GM12865 (cell line): ENCODE data around the gene PIEZO2.
"Not testable (repeated sequence)": the region's sequence is repeated elsewhere in the genome, so short reads cannot be mapped to it uniquely, and the experiment has no call there.

ENCODE experiments used
- DNase-seq: peaks from one replicate; pipeline ENCODE4 v3.0.0; 2010; ENCODE audit warnings: low read depth
- H3K4me3 ChIP-seq: 2 replicates; pipeline ENCODE4 v1.5.1; 2011; ENCODE audit warnings: mild to moderate bottlenecking, low read depth, low read length, control low read depth
- CTCF ChIP-seq: IDR thresholded peaks from 2 replicates; pipeline ENCODE4 v1.5.1; 2011; ENCODE audit warnings: low read length, control low read depth, low read depth, inconsistent platforms; ENCODE audit not compliant: insufficient read depth; ENCODE audit errors: missing control alignments

The PIEZO2 gene

DNA sequence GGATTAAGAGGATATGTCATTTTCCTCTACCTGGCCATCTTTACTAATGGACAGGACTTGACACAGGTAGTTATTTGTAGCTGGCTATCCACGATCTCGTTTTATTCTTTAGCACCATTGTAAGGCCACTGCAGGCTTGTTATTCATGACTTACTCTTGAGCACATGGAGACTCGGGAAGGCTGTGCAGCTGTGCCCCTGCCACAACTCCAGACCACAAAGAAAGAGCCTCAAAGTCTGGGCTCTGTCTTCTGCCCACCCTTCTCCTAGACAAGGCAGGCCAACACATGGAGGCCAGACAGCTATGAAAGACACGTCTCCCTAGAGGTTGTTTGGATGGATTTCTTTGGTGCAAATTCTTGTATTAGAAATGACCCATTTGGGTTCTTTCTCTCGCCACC lies 489.8 kb downstream of the PIEZO2 start:
- TF ChIP-seq CTCF = no peak
- no peak for DNase-seq

GRCh38 chr18:10659000-10659399 lies 490.4 kb downstream of the PIEZO2 start:
- TF ChIP-seq CTCF = no peak
- no peak for DNase-seq
- no peak overlapping the region for H3K4me3 ChIP-seq

More for the DNA sequence above, 489.8 kb downstream of the PIEZO2 start:
- no peak overlapping the region for H3K4me3 ChIP-seq

DNA sequence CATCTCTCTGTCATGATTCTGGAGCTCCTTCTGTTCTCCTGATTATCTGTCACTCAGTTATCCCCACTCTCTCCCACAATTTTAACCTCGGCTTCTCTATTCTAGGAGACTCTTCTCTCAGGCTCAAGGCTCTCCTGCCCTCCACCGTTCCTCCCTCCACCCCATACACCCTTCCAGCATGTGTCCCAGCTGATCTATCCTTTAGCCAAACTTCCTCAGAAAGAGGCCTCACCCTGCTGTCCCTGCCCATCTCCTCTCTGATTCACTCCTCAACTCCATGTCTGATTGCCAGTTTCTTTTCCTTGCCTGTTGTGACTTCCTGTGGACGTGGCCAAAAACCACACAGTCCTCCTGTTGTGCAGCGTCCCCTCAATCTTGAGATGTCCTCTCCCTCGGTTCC lies 505.4 kb downstream of the PIEZO2 start:
- not testable (repeated sequence) for H3K4me3 ChIP-seq, DNase-seq

DNA sequence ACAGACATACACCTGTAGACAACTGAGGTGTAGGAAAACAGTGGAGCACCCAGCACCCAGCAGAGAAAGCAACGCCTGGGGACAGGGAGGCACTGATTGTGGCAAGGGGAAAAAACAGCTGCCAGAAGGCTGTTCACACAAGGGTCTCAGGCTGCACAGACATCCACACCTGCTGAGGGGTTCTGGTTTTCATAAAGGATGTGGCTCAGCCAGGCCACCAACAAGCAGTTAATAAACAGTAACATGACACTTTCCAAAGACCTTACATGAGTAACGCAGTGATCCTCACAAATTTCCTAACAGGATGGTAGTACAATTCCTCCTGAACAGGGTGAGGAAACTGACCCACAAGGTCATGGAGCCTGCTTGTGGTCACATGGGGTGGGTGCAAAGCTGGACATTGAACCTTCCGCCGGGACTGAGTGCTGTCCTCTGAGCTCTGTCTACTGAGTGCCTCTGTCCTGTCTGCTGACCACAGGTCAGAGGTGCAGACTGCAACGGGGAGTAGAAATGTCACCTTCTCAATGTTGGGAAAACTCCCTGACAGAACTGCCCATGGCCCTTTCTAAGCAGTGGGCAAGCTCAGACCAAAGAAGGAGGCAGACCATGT lies 506.3 kb downstream of the PIEZO2 start:
- not testable (repeated sequence) for H3K4me3 ChIP-seq, DNase-seq

DNA sequence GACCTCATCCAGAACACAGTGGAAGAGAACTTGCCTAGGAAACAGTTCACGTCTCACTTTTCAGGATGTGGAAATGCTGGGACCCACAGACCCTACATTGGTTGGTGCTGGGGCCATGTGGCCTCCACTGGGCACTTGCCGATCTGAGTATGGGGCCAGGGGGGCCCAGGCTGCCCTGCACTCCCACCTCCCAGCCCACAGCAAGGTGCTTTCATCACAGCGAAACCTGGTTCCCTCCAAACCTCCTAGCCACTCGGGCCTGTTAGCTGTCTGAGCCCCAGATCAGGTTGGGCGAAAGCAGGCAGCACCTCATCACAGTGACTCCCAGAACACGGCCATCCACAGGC lies 510.9 kb downstream of the PIEZO2 start:
- H3K4me3 ChIP-seq, DNase-seq: not testable (repeated sequence)

GRCh38 chr18:10637858-10638538 lies 511.4 kb downstream of the PIEZO2 start:
- not testable (repeated sequence) for H3K4me3 ChIP-seq, DNase-seq

GRCh38 chr18:10629076-10629475 lies 520.3 kb downstream of the PIEZO2 start:
- DNase-seq = peak; percentile 80

DNA sequence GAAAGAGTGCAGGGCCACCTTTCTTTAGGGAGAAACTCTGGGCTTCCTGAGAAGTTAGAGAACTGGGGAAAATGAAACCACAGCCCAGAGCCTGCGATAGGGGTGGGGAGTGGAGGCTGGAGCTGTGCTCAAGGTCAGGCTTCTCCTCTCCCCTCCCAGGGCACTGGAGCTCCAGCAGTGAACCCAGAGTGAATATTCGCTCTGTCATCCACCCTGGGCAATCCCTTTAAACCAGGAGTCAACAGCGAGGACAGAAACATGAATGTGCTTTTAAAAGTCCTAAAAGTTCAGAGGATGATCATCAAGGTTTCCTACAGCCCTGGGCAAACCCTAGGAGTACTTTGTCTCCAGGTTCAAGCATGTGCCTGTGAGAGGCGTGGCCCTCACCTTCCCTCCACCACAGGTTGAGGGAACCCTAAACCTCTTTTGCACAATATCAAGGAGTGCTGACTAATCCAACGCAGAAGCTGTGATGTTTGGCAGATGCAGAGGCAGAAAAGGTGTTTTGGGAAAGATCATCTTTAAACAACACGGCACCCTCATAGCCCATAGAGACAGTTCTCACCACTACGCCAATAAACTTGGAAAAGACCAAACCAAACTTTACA lies 522.7 kb downstream of the PIEZO2 start:
- not testable (repeated sequence) for DNase-seq
- H3K4me3 ChIP-seq = peak overlapping the region; percentile 18; the same call in 1 of the 2 replicates

More at GRCh38 chr18:10629076-10629475, 520.3 kb downstream of the PIEZO2 start:
- peak overlapping the region; percentile 37 for H3K4me3 ChIP-seq

- DNase-seq, H3K4me3 ChIP-seq: not testable (repeated sequence)
Observed at GRCh38 chr18:10623606-10624005, 525.8 kb downstream of the PIEZO2 start.

DNA sequence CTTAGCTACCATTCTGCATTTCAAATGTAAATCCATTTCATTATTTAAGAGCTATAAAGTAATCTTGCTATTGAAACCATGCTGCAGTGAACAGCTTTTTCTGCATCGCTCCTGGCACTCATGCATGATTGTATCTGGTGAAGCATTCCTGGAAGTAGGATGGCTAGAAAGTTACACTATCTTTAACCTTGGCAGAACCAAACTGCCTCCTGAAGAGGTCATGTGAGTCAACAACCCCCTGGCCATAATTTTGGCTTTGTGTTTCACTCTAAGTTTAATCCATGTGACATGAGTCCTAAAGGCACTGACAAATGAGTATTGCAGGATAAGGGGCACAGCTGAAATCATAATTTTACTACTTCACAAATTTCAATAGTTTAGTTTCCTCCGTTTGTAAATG lies 526.4 kb downstream of the PIEZO2 start:
- not testable (repeated sequence) for DNase-seq, H3K4me3 ChIP-seq

DNA sequence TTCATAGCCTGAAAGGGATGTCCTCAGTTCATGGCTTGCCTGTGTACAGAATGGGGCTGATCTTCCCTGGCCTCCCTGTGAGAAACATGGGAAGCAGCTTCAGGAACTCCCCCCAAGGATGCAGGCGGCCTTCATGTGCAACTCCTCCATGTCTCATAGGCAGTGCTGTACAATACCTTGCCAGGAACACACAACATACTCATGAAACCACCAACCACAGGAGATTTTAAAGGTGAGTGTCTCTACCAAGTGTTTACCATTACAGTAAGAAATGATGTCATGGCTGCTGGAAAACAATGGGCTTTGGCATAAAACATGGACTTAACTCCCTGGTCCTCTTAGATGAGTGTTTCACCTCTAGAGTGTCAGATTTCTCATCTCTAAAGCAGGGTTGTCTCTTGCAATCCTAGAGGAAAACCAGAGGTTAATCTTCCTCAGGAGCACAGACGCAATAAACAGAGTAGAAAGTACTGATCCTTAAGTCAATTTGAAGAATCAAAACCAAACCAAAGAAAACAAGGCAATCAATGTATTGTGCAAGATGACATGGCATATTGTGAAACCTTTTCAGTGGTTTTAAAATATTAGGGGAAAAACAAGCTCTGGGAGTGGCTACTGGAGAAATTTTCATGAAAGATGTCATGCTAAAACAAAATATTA lies 528.6 kb downstream of the PIEZO2 start:
- H3K4me3 ChIP-seq, DNase-seq: not testable (repeated sequence)
